Effector CD4-positive, alpha-beta T cell (primary cell): ENCODE measurements around the gene OR1L8. TPM values are rescaled to one million over a fixed set of nuclear protein-coding genes. Genes with fewer than 3 reads are reported as not detected.
"Not testable (repeated sequence)": the region's sequence is repeated elsewhere in the genome, so short reads cannot be mapped to it uniquely, and the experiment has no call there.

Experiments
- DNase-seq: peaks from one replicate; pipeline ENCODE4 v3.0.0-alpha.2; 2020
- total RNA-seq: gene quantifications from one replicate; lab custom pipeline; 2026; lab: John Stamatoyannopoulos, UW

Gene OR1L8, protein sequence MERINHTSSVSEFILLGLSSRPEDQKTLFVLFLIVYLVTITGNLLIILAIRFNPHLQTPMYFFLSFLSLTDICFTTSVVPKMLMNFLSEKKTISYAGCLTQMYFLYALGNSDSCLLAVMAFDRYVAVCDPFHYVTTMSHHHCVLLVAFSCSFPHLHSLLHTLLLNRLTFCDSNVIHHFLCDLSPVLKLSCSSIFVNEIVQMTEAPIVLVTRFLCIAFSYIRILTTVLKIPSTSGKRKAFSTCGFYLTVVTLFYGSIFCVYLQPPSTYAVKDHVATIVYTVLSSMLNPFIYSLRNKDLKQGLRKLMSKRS
- not detected for total RNA-seq

DNA sequence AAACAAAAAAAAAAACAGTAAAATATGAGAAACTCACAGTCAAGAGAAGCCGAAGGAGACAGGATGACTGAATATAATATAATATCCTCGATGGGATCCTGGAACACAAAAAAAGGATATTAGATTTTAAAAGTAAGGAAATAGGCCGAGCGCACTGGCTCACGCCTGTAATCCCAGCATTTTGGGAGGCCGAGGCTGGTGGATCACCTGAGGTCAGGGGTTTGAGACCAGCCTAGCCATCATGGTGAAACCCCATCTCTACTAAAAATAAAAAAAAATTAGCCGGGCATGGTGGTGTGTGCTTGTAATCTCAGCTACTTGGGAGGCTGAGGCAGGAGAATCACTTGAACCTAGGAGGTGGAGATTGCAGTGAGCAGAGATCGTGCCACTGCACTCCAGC lies at the start of gene OR1L8:
TSS of gene OR1L8 (minus strand) at position 101 of the 400 bp plus-strand sequence. CDS start 14,907 bp downstream, outside the sequence.
- DNase-seq: not testable (repeated sequence)

DNA sequence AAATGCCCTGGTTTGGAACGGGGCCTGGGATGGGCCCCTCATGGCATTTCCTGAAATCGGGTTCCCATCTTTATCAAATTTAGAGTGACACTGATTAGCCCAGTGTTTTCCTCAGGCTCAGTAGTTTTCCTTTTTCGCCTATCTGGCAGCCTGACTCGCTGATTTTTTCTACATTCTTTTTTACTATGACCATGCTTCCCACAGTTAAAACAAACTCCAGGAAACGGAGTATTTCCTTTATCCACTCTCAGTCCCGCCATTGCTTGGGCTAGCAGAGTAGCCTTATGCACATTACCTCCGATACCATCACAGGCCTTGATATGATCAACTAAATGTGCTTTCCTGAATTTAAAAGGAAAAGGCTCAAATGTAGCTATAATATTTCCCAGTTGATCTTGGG lies 36.8 kb upstream of the OR1L8 start:
- DNase-seq: no peak

DNA sequence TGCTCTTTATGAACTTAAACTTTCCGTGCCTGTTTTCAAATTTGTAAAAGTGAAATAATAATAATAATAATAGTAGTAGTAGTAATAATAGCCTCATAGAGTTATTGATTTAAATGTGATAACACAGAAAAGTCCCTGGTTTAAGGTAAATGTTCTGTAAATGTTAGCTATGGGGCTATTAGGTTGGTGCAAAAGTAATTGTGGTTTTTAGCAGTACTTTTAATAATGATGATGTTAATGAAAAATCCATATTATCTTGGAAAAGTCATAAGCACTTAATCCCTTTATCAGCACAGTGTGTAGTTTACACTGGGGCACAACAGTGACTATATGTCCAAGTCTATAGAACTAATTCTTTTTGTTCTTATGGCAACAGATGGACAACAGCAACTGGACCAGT lies 31.2 kb upstream of the OR1L8 start, which contains the start of gene OR1Q1:
TSS of gene OR1Q1 (plus strand) at position 377 of the 400 bp plus-strand sequence. CDS start at position 377, 0 bp downstream.
- no peak for DNase-seq

DNA sequence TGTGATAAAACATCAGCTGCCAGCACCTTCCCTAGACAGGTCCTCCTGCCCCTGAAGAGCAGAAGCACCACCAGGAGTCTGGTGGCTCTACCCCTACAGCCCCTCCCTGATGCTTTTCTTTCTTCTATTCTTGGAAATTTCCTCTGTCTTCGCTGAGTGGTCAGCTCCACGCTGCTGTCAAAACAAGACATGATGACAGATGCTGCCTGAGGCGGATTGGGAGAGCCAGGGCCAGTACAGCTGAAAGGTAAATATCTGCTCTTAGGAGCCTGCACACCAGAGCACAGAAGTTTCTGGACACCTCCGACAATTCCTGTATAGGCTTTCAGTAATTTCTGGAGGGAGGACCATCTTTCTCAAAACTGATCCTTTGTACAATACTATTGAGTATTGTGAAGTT lies 26.6 kb upstream of the OR1L8 start:
- DNase-seq: no peak

DNA sequence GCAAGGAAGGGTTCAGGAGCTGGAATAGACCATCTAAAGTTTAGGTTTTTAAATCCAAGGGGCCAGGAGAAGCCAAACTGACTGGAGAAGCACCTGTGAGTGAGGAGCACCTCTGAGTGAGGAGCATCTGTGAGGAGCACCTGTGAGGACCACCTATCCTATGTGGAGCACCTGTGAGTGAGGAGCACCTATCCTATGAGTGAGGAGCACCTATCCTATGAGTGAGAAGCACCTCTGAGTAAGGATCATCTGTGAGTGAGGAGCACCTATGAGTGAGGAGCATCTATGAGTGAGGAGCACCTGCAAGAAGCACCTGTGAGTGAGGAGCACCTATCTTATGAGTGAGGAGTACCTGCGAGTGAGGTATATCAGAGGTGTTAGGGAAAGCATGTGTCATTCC lies 23.4 kb upstream of the OR1L8 start:
- no peak for DNase-seq

DNA sequence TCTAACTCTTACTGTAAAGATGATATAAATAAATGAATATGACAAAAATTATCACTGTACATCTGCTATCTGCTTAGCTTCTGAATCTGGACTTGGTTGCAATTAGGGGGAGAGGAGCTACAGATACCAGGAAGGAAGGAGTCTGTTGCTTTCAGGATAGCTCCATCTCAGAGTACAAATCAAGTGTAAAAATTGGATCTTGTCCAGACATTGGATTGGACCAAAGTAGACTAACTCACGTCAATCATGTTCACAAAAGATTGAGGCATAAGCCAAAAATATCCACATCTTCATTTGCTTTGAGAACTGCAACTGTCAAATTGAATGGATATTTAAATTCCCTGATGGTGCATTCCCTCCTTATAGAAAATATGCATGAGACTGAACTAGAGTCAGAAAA lies 22.5 kb upstream of the OR1L8 start:
- DNase-seq: no peak

DNA sequence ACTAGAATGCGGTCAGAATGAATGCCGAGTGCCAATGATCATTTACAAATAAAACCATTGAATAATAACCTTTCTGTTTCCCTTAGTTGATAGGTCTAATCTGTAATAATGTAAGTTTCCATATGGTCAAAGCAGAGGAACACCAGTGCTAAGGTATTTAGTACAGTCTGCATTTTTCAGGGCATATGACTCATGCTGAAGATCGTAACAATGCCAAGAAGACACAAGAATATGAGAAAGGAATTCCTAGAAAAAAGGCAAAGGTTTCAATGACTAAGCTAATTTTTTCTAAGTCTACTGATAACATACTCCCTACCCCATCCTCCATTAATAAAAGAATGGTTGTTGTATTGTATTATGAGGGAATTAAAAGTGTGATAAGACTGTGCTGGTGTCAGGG lies 2.8 kb downstream of the OR1L8 start:
- no peak for DNase-seq

DNA sequence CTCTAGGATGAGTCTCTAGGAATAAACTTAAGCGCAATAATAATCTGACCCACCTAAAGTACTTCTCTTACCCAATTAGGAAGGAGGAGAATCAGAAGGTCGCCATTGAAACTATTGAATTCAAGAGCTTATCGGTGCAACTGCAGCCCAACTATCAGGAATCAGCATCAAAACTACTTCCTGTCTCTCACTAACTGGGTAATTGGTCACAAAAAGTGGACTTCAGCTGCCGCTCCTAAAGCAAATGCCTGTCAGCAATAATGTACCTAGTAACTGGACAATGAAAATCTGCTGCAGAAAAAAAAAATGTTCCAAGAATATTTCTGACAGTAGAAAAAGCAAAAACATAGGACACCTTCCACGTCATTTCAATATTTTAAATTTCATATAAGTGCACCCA lies 3.3 kb downstream of the OR1L8 start:
- no peak for DNase-seq

DNA sequence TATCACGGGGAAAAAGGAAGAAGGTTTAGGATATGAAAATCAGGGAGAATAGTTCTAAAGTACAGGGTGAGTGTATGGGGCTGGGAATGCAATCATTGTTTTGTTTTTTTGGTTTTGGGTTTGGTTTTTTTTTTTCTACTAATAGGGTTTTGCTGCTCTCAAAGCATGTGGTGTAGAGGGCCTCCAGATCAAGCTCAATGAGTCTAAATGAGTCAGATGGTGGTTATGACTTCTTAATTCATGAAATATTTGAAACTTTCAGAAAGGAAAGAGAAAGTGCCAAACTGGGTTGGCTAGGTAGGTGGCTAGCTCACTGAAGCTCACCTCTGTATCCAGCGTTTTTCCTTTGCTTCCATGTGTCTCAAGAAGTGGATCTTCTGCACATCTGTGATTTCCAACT lies 10.7 kb downstream of the OR1L8 start:
- DNase-seq: no peak

DNA sequence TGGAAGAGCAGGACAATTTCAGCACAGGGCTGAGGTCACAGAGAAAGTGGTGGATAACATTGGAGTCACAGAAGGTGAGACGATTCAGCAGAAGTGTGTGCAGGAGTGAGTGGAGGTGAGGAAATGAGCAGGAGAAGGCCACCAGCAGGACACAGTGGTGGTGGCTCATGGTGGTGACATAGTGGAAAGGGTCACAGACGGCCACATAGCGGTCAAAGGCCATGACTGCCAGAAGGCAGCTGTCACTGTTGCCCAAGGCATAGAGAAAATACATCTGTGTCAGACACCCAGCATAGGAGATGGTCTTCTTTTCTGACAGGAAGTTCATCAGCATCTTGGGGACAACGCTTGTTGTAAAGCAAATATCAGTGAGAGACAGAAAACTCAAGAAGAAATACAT lies 15.3 kb downstream of the OR1L8 start:
- no peak for DNase-seq

DNA sequence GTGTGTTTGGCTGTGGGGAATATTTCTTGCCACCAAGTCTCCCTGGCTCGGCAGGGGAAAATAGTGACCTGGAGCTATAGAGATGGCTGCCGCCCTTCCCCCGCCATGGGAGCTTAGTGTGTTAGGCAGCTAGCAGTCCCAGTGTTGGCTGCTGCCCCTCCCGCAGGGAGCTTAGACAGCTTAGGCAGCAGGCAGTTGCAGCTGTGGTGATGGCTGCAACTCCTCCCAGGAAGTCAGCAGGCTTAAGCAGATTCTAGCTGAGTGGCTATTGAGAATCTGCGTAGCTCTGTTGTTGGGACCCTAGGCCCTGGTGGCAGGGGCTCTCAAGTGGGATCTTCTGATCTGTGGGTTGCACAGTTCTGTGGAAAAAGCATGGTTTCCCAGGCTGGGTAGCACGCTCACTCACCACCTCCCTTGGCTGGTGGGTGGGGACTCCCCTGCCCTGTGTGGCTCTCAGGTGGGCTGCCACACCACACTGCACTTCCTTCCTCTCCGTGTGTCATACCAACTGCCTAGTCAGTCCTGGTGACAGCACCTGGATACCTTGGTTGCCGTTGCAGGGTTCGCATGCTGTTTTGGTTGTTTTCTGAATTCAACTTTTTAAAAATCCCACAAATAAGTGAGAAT lies 20.9 kb downstream of the OR1L8 start:
- no peak for DNase-seq

DNA sequence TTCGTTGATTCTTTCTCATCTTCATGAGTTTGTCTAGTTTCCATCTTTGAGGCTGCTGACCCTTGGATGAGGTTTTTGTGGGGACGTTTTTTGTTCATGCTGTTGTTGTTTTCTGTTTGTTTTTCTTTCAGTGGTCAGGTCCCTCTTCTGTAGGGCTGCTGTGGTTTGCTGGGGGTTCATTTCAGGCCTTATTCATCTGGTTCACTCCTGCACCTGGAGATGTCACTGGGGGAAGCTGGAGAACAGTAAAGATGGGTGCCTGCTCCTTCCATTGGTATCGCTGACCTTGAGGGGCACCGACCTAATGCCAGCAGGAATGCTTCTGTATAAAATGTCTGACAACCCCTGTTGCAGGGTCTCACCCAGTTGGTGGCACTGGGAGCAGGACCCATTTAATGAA lies 21.7 kb downstream of the OR1L8 start:
- no peak for DNase-seq

DNA sequence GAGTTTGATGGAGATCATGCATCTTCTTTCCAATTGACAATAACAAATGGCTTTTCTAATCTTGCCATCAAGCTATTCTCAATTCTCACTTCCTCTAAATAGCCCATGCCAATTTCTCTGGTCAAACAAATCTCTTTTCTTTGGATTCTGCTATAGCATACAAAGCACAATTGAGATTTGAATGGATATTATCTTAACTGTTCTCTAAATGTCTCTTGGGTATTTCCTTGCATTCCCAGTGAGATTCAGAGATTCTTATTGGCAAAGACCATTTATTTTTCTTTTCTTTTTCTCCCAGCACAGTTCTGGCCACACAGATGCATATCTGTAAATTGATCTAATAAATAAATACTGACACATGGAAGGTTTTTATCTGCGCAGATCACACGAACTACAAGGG lies 30.4 kb downstream of the OR1L8 start, which contains the start of gene OR1N2:
TSS of gene OR1N2 (plus strand) at position 301 of the 400 bp plus-strand sequence. CDS start 100 bp downstream, outside the sequence.
- no peak for DNase-seq

DNA sequence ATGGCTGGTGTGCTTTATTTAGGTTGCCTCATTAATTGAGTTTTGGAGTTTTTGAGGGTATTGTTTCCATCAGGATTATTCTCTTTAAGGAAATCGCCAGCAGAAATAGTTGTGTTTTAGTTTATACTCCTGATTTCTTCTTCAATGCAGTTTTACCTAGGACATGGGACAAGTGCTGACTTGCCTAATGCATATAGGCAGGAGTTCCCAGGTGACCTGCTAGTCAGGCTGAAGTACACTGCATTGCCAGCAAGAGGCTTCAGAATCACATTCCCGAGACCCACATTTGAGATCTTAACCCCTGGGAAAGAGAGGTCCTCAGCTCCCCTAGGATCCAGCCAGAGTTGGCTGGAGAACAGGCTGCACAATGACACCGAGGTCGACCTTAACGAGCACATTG lies 31.8 kb downstream of the OR1L8 start:
- DNase-seq: no peak

DNA sequence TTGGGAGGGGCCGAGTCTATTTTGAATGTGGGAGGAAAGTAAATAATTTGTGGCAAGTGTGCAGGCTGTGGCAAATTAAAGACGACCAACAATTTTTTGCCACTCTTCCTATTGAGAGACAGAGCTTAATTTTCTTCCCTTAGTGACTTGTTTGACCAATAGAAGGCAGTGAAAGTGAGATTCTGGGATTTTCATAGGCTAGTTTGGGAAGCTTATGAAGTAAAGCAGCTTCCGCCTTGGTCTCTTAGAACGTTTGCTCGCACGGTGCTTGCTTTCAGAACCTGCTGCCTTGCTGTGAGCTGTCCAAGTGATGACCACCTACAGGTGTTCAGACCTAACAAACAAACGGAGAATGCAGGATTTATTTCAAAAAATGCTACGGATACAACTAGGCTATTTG lies 37.0 kb downstream of the OR1L8 start:
- no peak for DNase-seq

DNA sequence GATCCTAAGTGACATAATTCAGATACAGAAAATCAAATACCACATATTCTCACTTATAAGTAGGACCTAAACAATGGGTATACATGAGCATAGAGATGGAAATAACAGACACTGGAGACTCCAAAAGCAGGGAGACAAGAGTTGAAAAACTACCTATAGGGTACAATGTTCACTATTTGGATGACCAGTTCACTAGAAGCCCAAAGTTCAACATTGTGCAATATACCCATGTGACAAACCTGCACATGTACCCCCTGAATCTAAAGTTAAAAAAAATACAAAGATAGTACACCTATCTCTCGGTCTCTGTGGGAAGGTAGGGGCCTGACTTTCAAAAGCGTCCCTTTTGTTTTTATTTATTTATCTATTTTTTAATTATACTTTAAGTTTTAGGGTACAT lies 44.4 kb downstream of the OR1L8 start:
- no peak for DNase-seq

DNA sequence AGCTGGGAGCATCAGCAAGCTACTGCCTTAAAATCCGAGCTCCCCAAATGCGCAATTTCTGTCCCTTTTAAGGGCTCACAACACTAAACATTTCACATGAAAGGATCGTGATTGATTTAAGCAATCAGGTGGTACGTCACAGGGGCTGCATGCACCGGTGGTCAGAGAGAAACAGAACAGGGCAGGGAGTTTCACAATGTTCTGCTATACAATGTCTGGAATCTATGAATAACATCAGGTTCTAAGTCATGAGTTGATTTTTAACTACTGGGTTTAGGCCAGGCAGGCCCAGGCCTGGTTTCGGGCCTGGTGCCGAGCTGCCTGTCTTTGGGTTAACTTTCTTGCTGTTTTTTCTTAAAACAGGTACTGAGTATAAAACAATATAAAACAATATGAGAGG lies 46.1 kb downstream of the OR1L8 start:
- DNase-seq: not testable (repeated sequence)

DNA sequence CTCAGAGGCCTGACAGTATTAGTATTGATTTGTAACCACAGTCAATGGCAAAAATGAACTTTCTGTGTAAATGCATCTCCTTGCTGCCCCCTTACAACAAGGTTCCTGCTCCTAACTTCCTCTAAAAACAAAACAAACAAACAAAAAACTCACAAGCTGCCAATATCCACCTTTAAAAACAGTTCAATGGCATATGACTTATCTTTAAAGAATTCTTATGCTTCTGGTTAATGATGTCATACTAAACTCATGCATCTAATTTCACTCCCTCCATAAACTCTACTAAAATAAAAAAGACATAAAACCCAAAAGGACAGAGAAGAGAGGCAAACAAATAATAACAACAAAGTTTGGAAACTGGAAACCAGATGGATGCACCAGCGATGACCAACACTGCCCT lies 47.0 kb downstream of the OR1L8 start:
- DNase-seq: no peak

DNA sequence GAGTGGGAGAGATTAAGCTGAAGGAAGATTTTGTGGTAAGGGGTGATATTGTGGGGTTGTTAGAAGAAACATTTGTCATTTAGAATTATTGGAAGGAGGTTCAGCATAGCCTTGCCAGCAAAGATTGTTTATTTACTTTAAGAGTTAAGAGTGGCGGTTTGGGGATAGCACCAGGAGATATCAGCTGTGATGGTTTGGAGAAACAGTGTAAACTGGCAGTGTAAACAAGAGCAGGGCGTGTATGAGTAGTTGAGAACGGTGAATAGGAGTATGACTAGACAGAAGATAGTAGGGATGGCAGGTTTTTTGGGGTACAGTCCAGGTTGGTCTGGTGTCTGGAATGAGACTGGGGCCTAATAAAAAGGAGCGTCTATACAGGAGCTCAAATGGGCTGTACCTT lies 52.0 kb downstream of the OR1L8 start:
- not testable (repeated sequence) for DNase-seq

DNA sequence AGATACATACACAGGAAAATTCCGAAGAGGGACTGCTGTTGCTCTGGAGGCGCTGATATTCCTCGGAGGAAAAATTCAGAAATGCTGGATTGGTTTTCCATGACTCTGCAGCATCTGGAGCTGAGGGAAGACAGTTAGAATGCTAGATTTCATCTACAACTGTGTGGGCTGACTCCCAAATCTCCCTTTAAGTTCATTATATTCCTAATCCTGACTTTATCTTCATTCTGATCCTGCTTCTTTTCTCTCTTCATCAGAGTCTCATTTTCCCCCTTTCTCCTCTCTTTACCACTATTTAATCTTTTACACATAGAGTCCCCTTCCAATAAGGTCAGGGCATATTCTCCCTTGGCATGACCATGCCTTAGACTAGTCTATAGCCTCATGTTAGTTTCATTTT lies 56.0 kb downstream of the OR1L8 start, which contains the start of gene OR1N1:
TSS of gene OR1N1 (minus strand) at position 101 of the 400 bp plus-strand sequence. CDS start at position 101, 0 bp downstream.
- no peak for DNase-seq

DNA sequence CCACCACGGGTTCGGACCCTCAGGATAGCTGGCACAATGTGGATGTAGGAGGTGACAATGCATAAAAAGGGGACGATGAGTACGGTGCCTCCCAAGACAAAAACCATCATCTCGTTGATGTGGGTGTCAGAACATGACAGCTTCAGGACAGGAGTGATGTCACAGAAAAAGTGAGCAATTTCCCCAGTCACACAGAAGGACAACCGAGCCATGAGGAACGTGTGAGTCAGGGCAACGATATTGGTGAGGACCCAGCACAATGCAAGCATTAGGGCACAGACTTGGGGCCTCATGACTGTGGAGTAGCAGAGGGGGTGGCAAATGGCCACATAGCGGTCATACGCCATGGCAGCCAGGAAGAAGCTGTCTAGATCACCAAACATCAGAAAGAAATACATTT lies 56.6 kb downstream of the OR1L8 start:
- no peak for DNase-seq

DNA sequence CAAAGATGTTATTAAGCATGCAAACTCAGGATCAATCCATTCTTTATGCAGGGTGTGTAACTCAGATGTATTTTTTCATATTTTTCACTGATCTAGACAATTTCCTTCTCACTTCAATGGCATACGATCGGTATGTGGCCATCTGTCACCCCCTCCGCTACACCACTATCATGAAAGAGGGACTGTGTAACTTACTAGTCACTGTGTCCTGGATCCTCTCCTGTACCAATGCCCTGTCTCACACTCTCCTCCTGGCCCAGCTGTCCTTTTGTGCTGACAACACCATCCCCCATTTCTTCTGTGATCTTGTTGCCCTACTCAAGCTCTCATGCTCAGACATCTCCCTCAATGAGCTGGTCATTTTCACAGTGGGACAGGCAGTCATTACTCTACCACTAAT lies 63.8 kb downstream of the OR1L8 start:
- no peak for DNase-seq

DNA sequence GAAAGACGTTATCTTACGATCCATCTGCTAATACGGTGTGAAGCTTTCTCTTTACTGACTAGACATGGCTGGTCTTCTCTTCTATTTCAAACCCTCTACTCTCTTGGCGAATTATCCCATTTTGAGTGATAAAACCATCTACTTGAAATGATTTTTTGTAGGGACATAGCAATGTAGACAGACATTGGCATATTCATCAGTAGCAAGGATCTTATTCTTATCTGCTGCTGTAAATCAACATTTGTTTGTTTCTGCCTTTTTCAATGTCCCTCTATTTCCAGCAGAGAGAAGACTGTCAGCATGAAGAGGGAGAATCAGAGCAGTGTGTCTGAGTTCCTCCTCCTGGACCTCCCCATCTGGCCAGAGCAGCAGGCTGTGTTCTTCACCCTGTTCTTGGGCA lies 64.3 kb downstream of the OR1L8 start, which contains the start of gene OR1J4:
TSS of gene OR1J4 (plus strand) at position 301 of the 400 bp plus-strand sequence. CDS start at position 301, 0 bp downstream.
- no peak for DNase-seq

DNA sequence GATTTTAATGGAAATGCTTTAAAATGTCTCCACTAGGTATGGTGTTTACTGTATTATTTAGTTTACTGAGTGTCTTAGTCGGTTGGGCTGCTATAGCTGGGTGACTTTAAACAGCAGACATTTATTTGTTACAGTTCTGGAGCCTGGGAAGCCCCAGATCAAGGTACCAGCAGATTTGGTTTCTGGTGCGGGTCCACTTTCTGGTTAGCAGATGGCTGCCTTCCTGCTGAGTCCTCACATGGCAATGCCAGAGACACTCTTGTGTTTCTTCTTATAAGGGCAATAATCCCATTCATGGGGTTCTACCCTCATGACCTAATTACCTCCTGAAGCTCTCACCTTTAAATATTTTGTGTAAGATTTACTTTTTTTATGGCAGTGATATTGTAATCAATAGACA lies 65.0 kb downstream of the OR1L8 start:
- no peak for DNase-seq
